ENCODE data around the gene CBFA2T2. TPM values are rescaled to one million over a fixed set of nuclear protein-coding genes. Genes with fewer than 3 reads are reported as not detected.
"Not testable (repeated sequence)": the region's sequence is repeated elsewhere in the genome, so short reads cannot be mapped to it uniquely, and the experiment has no call there.

Gene CBFA2T2
- total RNA-seq, 1 experiment from 2014 or later = 8.7 TPM

DNA sequence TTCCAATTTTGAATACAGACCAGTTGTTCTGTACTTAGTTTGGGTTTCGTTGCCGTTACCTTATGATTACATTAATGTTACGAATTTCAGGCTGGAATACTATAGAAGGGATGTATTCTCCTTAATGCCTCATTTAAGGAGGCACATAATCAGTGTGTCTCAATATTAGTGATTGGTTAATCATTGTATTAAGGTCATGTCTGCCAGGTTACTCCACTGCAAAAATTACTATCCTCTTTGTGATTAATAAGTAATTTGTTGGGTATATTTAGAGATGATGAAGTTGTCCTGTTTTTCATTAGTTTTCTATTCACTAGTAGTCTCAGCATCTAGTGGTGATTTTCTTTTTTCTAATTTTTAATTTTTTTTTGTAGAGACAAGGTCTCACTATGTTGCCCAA, 66.3 kb downstream of the CBFA2T2 start:
- Histone ChIP-seq H3K27me3 (replicated peaks) (no peaks in the 10 kb centered on the region), H3K9me3 (replicated peaks) (no peaks in the 10 kb centered on the region), H3K36me3 (no peaks in the 10 kb centered on the region), H3K27ac (no peak overlapping the region), H3K4me1 (replicated peaks) (peaks cover 16% of the 10 kb centered on the region), H3K4me3 (no peak overlapping the region)
- DNase-seq (ENCODE audit: low read depth in 1 of 2, low spot score in 2 of 2) = no peak

DNA sequence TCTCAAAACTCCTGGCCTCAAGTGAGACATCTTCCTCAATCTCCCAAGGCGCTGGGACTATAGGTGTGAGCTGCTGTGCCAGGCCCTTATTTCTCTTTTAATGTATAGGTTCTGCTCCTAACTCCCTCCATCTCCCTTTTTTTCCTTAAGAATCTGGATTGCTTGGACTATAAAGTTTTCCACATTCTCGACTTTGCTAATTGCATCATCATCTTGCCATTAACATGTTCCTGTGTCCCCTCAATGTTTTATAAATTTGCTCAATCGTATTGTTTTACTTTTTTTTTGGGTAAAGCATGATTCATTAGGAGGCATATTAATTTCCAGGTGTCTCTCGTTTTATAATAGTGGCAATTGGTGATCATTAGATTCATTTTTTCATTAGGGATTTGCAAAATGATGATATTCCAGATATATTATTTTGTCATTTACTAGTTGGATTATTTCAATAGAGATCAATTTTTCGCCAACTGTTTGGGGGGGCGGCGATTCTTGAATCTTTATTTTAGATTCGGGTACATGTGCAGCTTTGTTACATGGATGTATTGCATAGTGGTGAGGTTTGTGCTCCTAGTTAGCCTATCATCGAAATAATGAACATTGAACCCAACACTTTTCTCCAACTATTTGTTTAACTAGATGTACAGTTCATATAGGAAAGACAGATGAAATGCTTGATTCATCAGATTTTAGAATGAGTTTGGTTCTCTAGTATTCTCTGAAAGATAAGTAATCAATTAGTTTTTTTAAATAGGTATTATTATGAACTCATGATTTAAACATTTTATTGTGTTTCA, 68.7 kb downstream of the CBFA2T2 start:
- DNase-seq (ENCODE audit: low read depth in 1 of 2, low spot score in 2 of 2) = no peak
- H3K27me3 ChIP-seq (replicated peaks) = no peaks in the 10 kb centered on the region
- H3K4me1 ChIP-seq (replicated peaks) = peaks cover 22% of the 10 kb centered on the region
- H3K27ac ChIP-seq = no peak overlapping the region
- H3K9me3 ChIP-seq (replicated peaks) = no peaks in the 10 kb centered on the region
- H3K4me3 ChIP-seq = no peak overlapping the region
- no peaks in the 10 kb centered on the region for H3K36me3 ChIP-seq

DNA sequence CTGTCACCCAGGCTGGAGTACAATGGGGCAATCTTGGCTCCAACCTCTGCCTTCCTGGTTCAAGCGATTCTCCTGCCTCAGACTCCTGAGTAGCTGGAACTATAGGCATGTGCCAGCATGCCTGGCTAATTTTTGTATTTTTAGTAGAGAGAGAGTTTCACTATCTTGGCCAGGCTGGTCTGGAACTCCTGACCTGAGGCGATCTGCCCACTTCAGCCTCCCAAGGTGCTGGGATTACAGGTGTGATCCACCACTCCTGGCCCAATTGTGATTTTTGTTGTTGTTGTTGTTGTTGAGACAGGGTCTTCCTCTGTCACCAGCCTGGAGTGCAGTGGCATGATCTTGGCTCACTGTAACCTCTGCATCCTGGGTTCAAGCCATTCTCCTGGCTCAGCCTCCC, 69.3 kb downstream of the CBFA2T2 start:
- no peak for DNase-seq (ENCODE audit: low read depth in 1 of 2, low spot score in 2 of 2)
- Histone ChIP-seq H3K9me3 (replicated peaks) (no peaks in the 10 kb centered on the region), H3K27me3 (replicated peaks) (no peaks in the 10 kb centered on the region), H3K27ac (no peak overlapping the region), H3K36me3 (no peaks in the 10 kb centered on the region), H3K4me3 (no peak overlapping the region), H3K4me1 (replicated peaks) (peaks cover 18% of the 10 kb centered on the region)

DNA sequence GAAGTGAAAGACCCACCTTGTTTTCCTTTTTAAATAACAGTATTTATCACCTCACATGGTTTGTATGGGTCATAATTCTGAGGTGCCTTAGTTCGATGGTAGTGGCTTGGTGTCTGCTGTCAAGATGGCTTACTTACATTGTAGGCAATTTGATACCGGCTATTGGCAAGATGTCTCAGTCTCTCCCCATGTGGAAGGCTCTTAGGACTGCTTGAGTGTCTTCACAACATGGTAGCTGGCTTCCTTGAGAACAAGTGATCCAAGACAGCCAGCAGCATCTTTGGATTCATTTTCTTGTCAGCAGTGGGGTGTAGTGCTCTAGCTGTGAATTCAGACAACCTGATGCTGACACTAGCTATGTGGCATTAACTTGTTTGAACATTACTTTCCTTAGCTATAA, 70.1 kb downstream of the CBFA2T2 start:
- H3K27ac ChIP-seq = no peak overlapping the region

DNA sequence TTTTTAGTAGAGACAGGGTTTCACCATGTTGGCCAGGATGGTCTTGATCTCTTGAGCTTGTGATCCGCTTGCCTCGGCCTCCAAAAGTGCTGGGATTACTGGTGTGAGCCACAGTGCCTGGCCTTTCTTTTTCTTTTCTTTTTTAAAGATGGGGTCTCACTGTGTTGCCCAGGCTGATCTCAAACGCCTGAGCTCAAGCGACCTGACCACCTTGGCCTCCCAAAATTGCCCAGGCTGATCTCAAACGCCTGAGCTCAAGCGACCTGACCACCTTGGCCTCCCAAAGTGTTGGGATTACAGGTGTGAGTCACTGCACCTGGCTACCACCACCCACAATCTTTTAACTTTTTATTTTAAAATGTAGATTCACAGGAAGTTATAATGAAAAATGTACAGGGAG, 71.2 kb downstream of the CBFA2T2 start:
- not testable (repeated sequence) for H3K27ac ChIP-seq; H3K4me3 ChIP-seq; H3K27me3 ChIP-seq (replicated peaks); DNase-seq (ENCODE audit: low read depth in 1 of 2, low spot score in 2 of 2); H3K9me3 ChIP-seq (replicated peaks); H3K4me1 ChIP-seq (replicated peaks); H3K36me3 ChIP-seq

More for the DNA sequence above, 70.1 kb downstream of the CBFA2T2 start:
- DNase-seq (ENCODE audit: low read depth in 1 of 2, low spot score in 2 of 2) = no peak
- H3K9me3 ChIP-seq (replicated peaks) = no peaks in the 10 kb centered on the region
- H3K4me1 ChIP-seq (replicated peaks) = peaks cover 13% of the 10 kb centered on the region
- no peak overlapping the region for H3K4me3 ChIP-seq
- no peaks in the 10 kb centered on the region for H3K36me3 ChIP-seq
- H3K27me3 ChIP-seq (replicated peaks) = no peaks in the 10 kb centered on the region

DNA sequence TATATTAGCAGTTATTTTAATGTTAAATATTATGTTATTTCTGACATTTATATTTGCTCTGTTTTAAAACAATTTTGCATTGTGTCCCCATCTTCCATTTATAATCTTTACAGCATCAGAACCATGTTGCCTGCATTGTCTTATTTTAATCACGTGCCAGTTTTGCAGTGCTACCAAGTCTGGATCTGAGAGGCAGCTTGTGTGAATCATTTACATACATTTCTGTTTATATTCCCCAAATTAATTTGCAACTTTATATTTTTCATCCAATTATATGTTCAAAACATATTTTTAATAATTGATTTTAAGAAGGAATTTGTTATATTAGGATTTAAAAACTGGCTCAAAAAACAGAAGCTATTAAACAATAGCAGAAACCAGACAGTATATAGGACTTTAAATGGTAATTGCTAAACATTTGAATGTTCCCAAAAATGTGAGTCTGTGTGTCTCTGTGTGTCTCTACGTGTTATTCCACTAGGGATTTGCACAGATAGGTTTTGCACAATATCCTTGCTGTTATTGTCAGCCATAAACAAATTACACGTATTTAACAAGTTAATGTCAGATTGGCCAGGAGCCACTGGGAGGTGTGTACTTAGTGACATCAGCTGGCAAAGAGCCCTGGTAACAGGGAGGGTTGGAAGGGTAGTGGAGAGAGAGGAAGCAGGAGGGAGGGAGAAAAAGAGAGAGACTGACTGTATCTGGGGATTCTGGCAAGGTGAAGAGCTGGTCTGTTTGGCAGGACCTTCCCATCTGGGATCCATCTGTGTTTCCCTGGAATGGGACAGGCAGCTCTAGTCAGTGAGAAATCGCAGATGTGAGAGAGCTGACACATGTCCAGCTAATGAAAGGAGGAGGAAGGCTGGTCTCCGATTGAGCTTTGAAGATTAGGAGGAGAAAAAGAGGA, 72.1 kb downstream of the CBFA2T2 start:
- no peaks in the 10 kb centered on the region for H3K36me3 ChIP-seq
- H3K4me3 ChIP-seq = no peak overlapping the region
- no peaks in the 10 kb centered on the region for H3K9me3 ChIP-seq (replicated peaks)
- H3K27me3 ChIP-seq (replicated peaks) = no peaks in the 10 kb centered on the region
- peak; percentile 62 to 63 for DNase-seq (ENCODE audit: low read depth in 1 of 2, low spot score in 2 of 2)
- H3K4me1 ChIP-seq (replicated peaks) = peaks cover 6% of the 10 kb centered on the region
- H3K27ac ChIP-seq = no peak overlapping the region

DNA sequence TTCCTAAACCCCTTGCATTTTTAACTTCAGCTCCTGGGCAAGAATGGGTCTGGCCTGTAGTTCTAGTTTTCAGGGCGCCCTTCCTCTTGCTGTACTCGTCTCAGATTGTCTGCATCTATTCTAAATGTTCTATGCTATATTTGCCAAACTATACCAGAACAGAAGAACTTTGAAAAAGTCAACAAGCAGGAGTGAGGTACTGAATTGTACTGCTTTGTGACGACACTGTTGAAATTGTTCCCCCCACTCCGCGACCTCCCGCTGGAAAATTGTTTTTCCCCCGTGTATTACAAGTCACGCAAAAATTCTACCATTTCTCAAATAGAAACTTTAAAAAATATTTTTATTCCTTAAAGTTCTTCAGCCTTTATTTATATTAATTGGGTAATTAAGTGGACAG, 73.9 kb downstream of the CBFA2T2 start:
- H3K27ac ChIP-seq = no peak overlapping the region

DNA sequence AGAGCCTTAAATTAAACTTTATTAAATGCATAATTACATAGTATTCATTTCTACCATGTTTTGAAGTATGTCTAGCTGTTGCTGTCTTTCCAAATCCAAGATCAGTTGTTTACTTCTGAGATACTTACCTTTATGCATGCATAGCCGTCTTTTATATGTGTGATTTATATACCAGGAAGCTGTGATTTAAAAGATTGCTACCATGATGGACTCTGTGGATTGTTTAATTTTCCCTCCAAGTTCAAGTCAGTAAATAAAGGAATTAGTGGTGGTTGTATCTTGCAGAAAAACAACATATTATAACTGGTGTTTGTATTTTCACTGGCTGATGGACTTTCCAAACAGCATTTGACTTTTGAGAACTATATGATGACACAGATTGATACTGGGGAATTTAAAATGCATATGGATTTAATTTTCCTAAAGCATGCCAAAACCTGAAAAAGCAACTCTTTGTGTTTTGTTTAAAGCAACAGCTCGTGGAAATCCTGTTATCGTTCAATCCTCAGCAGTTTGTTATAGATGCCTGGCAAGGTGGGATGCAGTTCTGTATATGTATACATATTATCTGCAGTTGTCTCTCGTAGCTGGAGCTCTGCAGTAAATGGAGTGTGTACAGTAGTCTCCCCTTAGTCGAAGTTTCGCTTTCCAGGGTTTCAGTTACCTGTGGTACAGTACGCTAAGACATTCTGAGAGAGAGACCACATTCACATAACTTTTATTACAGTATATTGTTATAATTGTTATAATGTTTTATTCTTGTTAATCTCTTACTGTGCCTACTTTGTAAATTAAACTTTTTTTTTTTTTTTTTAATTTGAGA, 77.1 kb downstream of the CBFA2T2 start:
- Histone ChIP-seq H3K36me3 (no peaks in the 10 kb centered on the region), H3K4me3 (no peak overlapping the region), H3K9me3 (replicated peaks) (no peaks in the 10 kb centered on the region), H3K27ac (no peak overlapping the region), H3K4me1 (replicated peaks) (peaks cover 5% of the 10 kb centered on the region), H3K27me3 (replicated peaks) (no peaks in the 10 kb centered on the region)
- no peak for DNase-seq (ENCODE audit: low read depth in 1 of 2, low spot score in 2 of 2)

More for the DNA sequence above, 73.9 kb downstream of the CBFA2T2 start:
- Histone ChIP-seq H3K27me3 (replicated peaks) (no peaks in the 10 kb centered on the region), H3K9me3 (replicated peaks) (no peaks in the 10 kb centered on the region), H3K4me1 (replicated peaks) (peaks cover 6% of the 10 kb centered on the region), H3K4me3 (no peak overlapping the region), H3K36me3 (no peaks in the 10 kb centered on the region)
- no peak for DNase-seq (ENCODE audit: low read depth in 1 of 2, low spot score in 2 of 2)

DNA sequence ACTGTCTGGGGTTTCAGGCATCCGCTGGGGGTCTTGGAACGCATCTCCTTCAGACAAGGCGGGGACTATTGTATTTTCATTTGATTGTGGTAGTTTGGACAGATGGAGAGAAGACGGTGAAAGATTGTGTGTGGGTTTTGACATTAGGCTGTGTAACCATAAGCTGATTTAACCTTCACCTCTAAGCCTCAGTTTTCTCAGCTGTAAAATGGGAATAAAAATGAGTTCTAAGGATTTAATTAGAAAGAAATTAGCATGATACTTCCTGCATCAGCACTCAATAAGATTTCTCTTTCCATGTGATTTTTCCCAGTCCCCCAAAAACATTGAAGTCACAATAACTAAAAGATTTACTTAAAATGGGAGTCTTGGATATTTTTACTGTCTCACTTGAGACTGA, 78.1 kb downstream of the CBFA2T2 start:
- Histone ChIP-seq H3K36me3 (no peaks in the 10 kb centered on the region), H3K27me3 (replicated peaks) (no peaks in the 10 kb centered on the region), H3K4me1 (replicated peaks) (no peaks in the 10 kb centered on the region), H3K4me3 (no peak overlapping the region), H3K27ac (no peak overlapping the region), H3K9me3 (replicated peaks) (no peaks in the 10 kb centered on the region)
- no peak for DNase-seq (ENCODE audit: low read depth in 1 of 2, low spot score in 2 of 2)

DNA sequence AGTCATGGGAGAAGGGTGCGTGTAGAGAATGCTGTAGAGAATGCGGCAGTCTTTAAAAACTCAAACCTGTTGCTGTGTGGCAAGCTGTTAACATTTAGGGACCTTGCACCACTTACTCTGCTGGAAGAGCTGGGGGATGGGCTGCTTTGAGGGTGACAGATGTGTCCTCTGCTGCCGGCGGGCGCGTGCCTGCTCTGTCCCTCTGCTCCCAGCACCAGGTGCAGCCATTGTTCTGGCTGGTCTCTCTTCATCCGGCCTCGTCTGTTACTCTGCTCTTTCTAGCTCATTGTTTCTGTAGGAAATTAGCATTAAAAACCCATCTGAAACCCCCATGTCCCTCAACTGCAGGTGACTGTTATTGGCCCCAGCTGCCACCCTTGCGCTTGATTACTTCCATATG, 78.5 kb downstream of the CBFA2T2 start:
- H3K27ac ChIP-seq = no peak overlapping the region
- H3K4me3 ChIP-seq = no peak overlapping the region
- DNase-seq (ENCODE audit: low read depth in 1 of 2, low spot score in 2 of 2) = no peak

DNA sequence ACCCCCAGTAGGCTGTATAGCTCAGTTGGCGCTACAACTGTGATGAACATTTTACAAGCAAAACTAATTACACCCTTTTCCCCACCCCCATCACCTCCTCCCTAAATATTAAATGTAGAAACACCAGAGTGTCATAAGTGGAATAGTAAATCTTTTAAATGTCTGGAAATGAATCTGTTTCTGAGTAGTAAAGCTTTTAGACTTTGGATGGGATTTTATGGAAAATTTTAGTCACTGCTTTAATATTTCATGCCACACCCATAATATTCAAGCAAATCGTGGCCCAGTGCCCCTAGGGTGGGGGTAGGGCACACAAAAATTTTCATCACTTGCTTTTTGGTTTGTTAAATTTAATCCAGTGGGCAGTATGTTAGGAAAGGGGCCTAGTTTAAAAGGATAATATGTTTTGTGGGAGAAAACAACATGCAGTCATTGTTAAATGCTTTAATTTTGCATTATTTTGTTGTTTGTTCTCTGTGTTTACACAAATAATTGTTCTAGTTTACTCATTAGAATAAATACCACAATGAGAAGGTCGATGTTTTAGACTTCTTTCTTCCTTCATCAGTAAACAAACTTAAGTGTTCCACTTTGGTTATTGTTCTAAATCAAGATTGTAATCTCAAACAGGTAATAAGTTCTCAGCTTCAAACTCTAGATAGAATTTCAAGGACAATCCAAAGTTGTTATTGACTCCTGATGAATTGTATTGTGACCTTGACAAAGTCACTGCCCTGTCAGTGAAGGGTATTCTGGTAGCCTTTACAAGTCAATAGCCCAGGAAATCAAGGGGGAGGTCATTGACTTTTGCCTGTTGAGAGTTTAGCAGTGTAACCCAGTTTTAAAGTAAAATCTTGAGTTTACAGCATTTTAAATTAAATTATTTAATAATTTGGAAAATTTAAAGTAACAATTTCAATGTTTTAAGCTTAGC, 79.2 kb downstream of the CBFA2T2 start:
- Histone ChIP-seq H3K9me3 (replicated peaks) (no peaks in the 10 kb centered on the region), H3K36me3 (no peaks in the 10 kb centered on the region), H3K4me3 (no peak overlapping the region), H3K27ac (no peak overlapping the region), H3K4me1 (replicated peaks) (no peaks in the 10 kb centered on the region), H3K27me3 (replicated peaks) (no peaks in the 10 kb centered on the region)
- DNase-seq (ENCODE audit: low read depth in 1 of 2, low spot score in 2 of 2) = no peak

More for the DNA sequence above, 78.5 kb downstream of the CBFA2T2 start:
- Histone ChIP-seq H3K36me3 (no peaks in the 10 kb centered on the region), H3K9me3 (replicated peaks) (no peaks in the 10 kb centered on the region), H3K27me3 (replicated peaks) (no peaks in the 10 kb centered on the region), H3K4me1 (replicated peaks) (no peaks in the 10 kb centered on the region)

DNA sequence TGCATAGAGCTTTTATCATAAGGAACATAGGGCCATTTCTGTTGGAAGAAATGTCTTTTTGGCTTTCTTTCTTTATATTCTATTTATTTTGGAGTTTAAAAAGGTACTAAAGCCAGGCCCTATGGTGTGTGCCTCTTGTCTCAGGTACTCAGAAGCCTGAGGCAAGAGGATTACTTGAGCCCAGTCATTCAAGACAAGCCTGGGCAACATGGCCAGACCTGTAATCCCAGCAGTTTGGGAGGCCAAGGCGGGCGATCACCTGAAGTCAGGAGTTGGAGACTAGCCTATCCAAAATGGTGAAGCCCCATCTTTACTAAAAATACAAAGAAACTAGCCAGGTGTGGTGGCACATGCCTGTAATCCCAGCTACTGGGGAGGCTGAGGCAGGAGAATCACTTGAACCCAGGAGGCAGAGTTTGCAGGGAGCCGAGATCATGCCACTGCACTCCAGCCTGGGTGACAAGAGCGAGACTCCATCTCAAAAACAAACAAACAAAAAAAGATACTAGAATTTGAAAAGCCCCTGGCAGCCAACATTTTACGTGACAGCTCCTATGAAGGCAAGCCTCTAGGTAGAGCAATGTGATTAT, 80.0 kb downstream of the CBFA2T2 start:
- Histone ChIP-seq H3K4me3 (no peak overlapping the region), H3K36me3 (no peaks in the 10 kb centered on the region), H3K27ac (no peak overlapping the region)

More for the DNA sequence above, 80.0 kb downstream of the CBFA2T2 start:
- H3K9me3 ChIP-seq (replicated peaks) = no peaks in the 10 kb centered on the region
- no peak for DNase-seq (ENCODE audit: low read depth in 1 of 2, low spot score in 2 of 2)
- no peaks in the 10 kb centered on the region for H3K27me3 ChIP-seq (replicated peaks)
- H3K4me1 ChIP-seq (replicated peaks) = no peaks in the 10 kb centered on the region
